A549 (cell line): ENCODE measurements around the gene PKP1.

Experiments used
- ESRRA ChIP-seq: fragments of 150-350 bp; IDR thresholded peaks from 2 replicates; pipeline ENCODE4 v1.6.1; 2014; ENCODE audit warnings: mild to moderate bottlenecking, low read length, borderline replicate concordance
- JUN ChIP-seq, 2 experiments: fragments of >200 bp; sonication (Bioruptor Twin); formaldehyde crosslinking; IDR thresholded peaks; 2 replicates in 1 of 2; 3 replicates in 1 of 2; pipeline ENCODE4 v1.6.1; 2016 to 2017
- JUNB ChIP-seq: fragments of >200 bp; sonication (Bioruptor Twin); formaldehyde crosslinking; IDR thresholded peaks from 2 replicates; pipeline ENCODE4 v1.6.1; 2016
- MAZ ChIP-seq: fragments of 150-350 bp; IDR thresholded peaks from 2 replicates; pipeline ENCODE4 v1.6.1; 2014; ENCODE audit warnings: antibody characterized with exemption, low read depth, low read length, borderline replicate concordance
- PHF8 ChIP-seq: fragments of 200-600 bp; sonication (generic); IDR thresholded peaks from 2 replicates; pipeline ENCODE4 v1.6.1; 2016; ENCODE audit warnings: low read depth, mild to moderate bottlenecking, antibody characterized with exemption, moderate library complexity, borderline replicate concordance
- POLR2A ChIP-seq: IDR thresholded peaks from 2 replicates; pipeline ENCODE4 v1.6.1; 2012; ENCODE audit warnings: mild to moderate bottlenecking, low read length
- RAD21 ChIP-seq, 2 experiments: fragments of >200 bp in 1 of 2; sonication (Bioruptor Twin) in 1 of 2; formaldehyde crosslinking in 1 of 2; IDR thresholded peaks in 1 of 2; conservative IDR thresholded peaks in 1 of 2; 2 replicates in 1 of 2; 3 replicates in 1 of 2; pipeline ENCODE4 v1.6.1; 2012 to 2018; ENCODE audit warnings: inconsistent platforms in 1 of 2
- SMC3 ChIP-seq: fragments of >200 bp; sonication (Bioruptor Twin); formaldehyde crosslinking; IDR thresholded peaks from 3 replicates; pipeline ENCODE4 v1.6.1; 2018; ENCODE audit warnings: inconsistent platforms
- SREBF2 ChIP-seq: fragments of 450-650 bp; IDR thresholded peaks from 2 replicates; pipeline ENCODE4 v1.6.1; 2014; ENCODE audit warnings: mild to moderate bottlenecking, moderate library complexity
- TF ChIP-seq, protein P1 (sequence below): fragments of >200 bp; sonication (Bioruptor Twin); formaldehyde crosslinking; IDR thresholded peaks from 3 replicates; pipeline ENCODE4 v1.6.1; 2016
- TF ChIP-seq, protein P2 (sequence below): IDR thresholded peaks from 2 replicates; pipeline ENCODE4 v1.6.1; 2012
- TF ChIP-seq, protein P3 (sequence below): fragments of >200 bp; sonication (Bioruptor Twin); formaldehyde crosslinking; IDR thresholded peaks from 3 replicates; pipeline ENCODE4 v1.5.1; 2016

DNA sequence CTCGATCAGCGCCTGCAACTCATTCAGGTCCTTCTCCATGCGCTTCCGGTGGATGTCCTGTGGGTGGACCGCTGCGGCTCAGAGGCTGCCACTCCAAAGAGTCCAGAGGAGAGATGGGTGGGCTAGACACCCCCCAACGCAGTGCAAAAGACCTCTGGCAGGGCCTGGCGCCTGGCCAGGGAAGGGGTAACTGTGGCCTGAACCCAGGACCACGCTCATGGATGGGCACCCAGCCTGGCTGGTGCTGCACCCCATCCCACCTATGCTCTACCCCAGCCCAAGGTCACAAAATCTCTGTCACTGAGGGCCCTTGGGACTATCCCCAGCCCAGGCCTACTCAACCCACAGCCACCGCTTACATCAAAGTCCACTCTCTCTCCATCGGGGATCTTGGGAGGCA lies 81.9 kb downstream of the PKP1 start:
- TF ChIP-seq POLR2A (no peak), MAZ (no peak), JUN (IDR thresholded peaks at IDR 0.05) (no peak), SREBF2 (no peak), RAD21 (conservative IDR thresholded peaks at IDR 0.05 in 1 of 2, IDR thresholded peaks at IDR 0.05 in 1 of 2) (no peak), PHF8 (no peak), SMC3 (no peak), JUNB (no peak), ESRRA (no peak)
- TF ChIP-seq, protein P1, sequence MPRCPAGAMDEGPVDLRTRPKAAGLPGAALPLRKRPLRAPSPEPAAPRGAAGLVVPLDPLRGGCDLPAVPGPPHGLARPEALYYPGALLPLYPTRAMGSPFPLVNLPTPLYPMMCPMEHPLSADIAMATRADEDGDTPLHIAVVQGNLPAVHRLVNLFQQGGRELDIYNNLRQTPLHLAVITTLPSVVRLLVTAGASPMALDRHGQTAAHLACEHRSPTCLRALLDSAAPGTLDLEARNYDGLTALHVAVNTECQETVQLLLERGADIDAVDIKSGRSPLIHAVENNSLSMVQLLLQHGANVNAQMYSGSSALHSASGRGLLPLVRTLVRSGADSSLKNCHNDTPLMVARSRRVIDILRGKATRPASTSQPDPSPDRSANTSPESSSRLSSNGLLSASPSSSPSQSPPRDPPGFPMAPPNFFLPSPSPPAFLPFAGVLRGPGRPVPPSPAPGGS: no peak
- TF ChIP-seq, protein P2, sequence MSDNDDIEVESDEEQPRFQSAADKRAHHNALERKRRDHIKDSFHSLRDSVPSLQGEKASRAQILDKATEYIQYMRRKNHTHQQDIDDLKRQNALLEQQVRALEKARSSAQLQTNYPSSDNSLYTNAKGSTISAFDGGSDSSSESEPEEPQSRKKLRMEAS: no peak
- TF ChIP-seq, protein P3, sequence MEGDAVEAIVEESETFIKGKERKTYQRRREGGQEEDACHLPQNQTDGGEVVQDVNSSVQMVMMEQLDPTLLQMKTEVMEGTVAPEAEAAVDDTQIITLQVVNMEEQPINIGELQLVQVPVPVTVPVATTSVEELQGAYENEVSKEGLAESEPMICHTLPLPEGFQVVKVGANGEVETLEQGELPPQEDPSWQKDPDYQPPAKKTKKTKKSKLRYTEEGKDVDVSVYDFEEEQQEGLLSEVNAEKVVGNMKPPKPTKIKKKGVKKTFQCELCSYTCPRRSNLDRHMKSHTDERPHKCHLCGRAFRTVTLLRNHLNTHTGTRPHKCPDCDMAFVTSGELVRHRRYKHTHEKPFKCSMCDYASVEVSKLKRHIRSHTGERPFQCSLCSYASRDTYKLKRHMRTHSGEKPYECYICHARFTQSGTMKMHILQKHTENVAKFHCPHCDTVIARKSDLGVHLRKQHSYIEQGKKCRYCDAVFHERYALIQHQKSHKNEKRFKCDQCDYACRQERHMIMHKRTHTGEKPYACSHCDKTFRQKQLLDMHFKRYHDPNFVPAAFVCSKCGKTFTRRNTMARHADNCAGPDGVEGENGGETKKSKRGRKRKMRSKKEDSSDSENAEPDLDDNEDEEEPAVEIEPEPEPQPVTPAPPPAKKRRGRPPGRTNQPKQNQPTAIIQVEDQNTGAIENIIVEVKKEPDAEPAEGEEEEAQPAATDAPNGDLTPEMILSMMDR: no peak
